Measurements from ENCODE around the gene CDKAL1.

DNA sequence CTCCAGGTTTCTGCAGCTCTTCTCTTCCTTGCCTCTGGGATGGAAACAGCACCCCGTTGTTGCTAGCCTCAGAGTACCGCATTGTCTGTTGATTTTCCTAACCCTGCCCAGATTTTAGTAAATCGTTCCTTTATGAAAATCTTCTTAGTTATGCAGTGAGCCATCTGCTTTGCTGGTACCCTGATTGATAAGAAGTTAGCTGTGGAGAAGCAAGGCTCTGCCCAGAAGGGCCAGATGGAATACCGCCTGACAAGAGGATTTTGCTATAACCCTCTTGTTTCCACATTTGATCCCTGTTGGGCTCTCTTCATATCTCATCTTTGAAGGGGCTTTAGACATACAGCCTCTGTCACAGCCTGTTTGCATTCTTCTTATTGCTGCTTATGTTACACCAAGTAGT is 229.0 kb downstream of the CDKAL1 start:
- TF ChIP-seq, protein P1, sequence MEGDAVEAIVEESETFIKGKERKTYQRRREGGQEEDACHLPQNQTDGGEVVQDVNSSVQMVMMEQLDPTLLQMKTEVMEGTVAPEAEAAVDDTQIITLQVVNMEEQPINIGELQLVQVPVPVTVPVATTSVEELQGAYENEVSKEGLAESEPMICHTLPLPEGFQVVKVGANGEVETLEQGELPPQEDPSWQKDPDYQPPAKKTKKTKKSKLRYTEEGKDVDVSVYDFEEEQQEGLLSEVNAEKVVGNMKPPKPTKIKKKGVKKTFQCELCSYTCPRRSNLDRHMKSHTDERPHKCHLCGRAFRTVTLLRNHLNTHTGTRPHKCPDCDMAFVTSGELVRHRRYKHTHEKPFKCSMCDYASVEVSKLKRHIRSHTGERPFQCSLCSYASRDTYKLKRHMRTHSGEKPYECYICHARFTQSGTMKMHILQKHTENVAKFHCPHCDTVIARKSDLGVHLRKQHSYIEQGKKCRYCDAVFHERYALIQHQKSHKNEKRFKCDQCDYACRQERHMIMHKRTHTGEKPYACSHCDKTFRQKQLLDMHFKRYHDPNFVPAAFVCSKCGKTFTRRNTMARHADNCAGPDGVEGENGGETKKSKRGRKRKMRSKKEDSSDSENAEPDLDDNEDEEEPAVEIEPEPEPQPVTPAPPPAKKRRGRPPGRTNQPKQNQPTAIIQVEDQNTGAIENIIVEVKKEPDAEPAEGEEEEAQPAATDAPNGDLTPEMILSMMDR (conservative IDR thresholded peaks at IDR 0.05): no peak
- no peak for TF ChIP-seq EZH2 (IDR thresholded peaks at IDR 0.05; ENCODE audit: low read depth)
